NCI-H2196 (cell line): ENCODE measurements around the gene CHST7.
"Not testable (repeated sequence)": the region's sequence is repeated elsewhere in the genome, so short reads cannot be mapped to it uniquely, and the experiment has no call there.

Source experiments
- DNase-seq: peaks from one replicate; lab custom pipeline; 2025; ENCODE audit not compliant: unreplicated experiment; lab: John Stamatoyannopoulos, UW

The CHST7 gene, protein sequence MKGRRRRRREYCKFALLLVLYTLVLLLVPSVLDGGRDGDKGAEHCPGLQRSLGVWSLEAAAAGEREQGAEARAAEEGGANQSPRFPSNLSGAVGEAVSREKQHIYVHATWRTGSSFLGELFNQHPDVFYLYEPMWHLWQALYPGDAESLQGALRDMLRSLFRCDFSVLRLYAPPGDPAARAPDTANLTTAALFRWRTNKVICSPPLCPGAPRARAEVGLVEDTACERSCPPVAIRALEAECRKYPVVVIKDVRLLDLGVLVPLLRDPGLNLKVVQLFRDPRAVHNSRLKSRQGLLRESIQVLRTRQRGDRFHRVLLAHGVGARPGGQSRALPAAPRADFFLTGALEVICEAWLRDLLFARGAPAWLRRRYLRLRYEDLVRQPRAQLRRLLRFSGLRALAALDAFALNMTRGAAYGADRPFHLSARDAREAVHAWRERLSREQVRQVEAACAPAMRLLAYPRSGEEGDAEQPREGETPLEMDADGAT

DNA sequence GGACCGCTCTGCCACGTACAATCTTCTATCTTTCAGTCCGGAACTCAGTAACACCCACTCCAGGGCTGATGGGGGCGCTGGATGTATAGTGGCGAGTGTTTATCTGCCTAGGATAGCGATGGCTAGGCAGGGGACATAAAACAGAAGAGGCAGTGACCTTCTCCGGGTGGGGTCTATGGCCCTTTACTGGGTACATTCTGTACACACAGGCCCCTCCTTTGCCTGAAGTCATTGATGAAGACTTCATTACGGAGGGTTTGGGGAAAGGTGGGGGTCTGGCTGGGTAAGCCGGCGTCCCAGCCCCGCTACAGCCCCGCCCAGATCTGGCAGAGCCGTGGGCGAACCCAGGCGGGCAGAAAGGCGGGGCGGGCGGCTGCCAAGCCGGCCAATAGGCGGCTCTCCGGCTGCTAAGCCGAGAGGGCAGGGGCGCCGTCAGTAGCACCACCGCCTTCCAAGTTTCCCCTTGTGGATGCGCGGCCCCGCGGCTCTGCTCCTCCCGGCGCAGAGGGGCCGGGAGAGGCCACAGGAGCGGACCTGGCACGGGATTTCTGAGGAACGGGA lies at the start of gene CHST7:
TSS of gene CHST7 (plus strand) at position 435 of the 561 bp plus-strand sequence. CDS start 167 bp downstream, outside the sequence.
- DNase-seq: peak; percentile 44

DNA sequence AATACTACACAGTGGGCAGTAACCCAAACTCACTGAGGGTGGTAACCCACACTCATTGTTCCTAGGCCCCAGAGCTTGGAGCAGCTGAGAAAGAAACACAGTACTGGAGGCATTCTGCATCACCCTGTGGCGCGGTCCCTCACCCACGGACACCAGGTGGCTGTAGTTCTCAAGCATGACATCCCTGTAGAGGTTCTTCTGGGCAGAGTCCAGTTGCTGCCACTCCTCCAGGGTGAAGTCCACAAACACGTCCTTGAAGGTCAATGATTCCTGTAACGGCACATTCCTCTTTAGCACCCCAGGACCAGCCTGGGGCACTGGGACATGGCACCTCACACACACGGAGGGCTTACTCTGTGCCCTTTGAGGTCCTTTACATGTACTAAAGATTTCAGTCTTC lies 44.9 kb upstream of the CHST7 start:
- not testable (repeated sequence) for DNase-seq

DNA sequence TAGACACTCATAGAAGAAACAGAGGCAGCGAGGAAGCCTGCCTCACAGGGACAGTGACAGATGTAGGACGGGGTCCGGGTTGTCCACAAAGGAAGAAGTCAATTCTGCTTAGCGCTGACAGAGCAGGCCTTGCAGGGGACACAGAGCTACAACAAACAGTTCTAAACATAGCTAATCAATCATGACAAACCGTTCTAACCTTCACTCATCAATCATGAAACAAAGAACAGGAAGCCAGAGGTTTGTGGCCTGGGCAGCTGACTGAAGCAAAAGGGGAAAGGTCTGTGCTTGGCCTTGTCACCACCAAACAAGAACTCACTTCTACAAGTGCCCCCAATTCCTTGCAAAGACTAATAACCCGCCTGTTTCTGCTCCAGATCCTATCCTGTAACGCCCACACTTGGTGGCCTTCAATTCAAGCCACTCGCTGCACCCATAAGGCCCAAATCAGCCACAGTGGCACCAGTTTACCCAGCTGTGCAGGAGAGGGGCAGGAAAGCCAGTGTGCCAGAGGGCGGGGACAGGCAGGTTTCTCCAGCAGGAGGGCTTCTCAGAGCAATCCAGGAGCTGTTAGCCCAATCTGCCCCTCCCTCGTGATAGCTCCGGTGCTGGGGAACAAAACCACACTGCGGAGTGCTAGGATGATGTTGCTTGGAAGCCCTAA lies 43.7 kb upstream of the CHST7 start:
- not testable (repeated sequence) for DNase-seq

DNA sequence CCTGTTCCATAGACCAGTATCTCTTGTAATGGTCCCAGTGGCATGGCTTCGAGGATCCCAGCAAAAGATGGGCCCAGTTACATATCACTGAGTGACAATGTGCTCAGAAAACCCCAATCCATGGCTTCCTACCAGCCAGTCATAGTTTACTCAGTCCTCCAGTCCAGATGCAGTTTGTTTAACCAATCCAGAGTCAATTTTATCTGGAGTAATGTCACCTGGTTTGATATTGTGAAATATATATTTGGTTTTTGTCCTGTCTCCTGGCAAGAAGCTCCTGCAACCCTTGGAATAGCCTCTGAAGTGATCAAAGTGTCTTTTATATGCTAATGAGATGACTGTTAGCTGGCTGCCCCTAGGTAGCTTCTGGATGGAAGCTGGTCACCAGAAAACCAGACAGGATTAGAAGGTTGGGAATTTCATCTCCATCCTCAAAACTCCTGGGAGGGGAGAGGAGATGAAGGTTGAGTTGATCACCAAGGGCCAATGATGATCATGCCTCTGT lies 43.1 kb upstream of the CHST7 start:
- not testable (repeated sequence) for DNase-seq

DNA sequence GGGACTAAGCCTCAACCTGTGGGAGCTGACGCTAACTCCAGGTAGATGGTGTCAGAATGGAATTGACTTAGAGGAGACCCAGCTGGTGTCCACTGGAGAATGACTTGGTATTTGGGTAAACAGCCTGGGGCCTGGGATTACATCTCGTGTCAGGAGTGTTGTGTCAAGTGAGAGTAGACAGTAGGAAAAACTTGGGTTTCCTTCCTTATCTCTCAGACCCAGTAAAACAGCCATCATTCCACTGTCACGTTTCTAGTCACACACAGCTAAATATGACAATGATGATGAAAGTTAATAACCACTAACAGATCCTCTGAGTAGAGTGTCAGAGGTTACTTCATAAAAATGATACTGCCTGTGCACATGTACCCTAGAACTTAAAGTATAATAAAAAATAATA lies 42.1 kb upstream of the CHST7 start:
- no peak for DNase-seq

DNA sequence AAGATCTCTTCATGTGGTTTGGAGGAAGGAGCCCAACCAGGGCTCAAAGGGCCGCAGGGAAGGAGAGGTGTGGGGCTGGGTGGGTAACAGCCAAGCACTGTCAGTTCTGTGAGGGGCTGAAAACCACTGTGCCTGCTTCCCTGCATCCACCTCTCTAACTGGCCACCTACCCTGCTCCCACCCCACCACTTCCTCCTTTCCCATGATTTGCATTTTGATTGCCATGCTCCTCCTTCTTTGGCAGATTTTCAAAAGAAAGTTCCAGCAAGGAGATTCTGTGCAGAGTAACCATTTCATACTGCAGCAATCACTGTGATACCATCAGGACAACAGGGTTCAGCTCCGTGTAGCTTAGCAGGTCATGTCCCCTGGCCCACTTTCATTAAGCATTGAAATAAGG lies 30.1 kb upstream of the CHST7 start:
- no peak for DNase-seq

DNA sequence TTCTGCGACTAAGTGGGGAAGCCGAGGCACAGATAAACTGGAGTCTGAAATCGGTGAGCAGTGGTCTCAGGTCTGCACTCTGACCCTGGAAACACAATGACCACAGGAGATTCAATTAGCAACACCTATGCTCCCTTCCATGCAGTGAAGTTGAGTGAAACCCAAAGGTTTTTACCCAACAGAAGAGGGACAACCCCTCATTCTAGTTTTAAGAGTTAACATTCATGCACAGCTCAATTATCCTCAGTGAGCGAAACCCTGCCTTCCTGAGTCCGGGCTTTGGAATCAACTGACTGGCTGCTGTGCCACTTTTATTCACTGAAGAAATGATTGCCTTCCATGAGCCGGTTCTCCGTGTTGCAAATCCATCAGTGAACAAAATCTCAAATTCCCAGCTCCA lies 29.0 kb upstream of the CHST7 start:
- not testable (repeated sequence) for DNase-seq

DNA sequence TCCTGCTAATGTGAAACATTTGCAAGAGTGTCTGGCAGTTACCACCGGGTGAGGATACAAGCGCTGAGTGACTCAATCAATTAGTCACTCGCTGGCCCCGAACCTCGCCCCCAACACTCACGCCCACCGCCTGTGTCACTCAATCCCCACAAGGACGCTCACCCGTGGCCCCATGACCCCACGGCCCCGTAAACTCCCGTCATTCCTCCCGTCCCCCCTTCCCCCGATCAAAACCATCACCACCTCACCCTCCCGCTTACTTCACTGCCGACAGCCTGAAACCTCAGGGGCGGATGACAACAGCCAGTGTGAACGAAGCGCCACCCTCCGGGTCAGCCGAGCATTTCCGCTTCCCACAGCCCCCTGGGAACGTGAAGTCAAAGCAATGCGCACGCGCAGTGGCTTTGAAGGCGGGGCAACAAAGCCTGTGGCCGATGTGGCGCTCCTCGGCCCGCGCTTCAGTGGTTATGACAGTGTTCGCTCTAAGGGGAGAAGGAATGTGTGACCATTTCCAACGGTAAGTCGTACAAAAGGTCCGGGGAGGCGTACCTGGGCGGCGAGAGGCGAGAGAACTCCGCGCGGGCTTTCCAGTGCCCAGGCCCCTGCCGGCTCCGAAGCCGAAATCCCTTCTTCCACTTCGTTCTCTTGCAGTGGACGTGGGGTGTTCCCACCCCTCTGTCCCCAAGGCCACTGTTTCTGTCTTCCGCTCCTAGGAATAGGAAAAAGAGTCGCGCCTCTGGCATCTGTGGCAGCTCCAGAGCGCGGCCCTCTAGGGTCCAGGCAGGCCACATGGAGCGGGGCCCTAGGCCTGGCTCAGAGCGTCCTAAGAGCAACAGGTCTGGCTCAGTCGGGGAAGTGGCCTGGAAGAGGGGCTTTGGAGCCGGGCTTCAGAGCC lies 28.2 kb upstream of the CHST7 start, which contains the start of gene ZNF674:
TSS of gene ZNF674 (minus strand) at position 311 of the 895 bp plus-strand sequence. CDS start 3,334 bp downstream, outside the sequence.
- peak; percentile 89 for DNase-seq

DNA sequence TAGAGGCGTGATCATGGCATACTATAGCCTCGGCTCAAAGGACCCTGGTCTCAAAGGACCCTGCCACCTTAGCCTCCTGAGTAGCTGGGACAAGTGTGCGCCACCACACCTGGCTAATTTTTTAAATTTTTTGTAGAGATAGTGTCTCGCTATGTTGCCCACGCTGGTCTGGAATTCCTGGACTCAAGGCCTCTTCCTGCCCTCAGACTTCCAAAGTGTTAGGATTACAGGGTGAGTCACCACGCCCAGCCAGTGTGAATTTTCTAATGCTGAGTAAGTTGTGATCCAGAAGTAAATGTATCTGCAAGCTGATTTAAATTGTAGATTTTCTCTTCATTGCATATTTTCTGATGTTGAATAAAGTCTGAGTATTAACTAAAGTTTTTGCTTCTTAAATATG lies 25.7 kb upstream of the CHST7 start:
- no peak for DNase-seq

DNA sequence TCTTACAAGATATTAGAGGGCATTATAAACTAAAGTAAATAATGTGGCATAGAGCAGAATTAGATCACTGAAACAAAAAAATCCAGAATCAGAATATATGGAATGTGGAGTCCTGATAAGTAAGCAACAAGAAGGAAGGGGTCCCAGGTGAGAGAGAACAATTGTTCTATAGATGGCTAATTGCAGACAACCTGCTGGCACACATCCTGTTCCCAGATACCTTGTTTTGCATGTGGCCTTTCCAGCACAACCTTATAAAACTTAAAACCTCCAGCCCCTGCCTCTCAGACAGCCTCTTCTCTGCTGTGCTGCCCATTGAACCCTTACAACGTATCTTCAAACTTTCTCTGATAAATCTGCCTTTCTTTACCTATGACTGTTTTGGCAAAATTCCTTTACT lies 23.7 kb upstream of the CHST7 start:
- DNase-seq: no peak

DNA sequence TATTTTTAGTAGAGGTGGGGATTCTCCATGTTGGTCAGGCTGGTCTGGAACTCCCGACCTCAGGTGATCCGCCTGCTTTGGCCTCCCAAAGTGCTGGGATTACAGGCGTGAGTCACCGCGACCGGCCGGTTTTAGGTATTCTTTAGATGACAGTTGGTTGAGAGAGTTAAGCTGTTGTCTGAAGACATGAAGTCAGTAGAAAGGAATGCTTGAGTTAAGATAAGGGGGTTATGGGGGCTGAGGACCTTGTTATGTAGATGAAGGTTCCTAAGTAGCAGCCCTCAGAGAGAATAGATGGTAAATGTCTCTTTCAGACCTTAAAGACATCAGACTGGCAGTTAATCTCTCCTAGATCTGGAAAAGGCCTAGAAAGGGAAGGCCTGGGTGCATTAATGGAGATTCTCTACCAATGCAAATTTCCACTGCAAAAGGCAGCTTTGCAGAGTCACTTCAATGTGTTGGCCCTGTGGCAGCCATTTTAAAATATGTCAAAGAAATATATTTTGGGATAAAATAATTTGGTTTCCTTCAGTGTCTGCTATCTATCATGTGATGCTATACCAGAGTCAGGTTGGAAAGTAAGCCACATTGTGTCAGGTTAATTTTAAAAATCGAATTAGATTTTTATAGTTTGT lies 22.0 kb upstream of the CHST7 start:
- DNase-seq: no peak

DNA sequence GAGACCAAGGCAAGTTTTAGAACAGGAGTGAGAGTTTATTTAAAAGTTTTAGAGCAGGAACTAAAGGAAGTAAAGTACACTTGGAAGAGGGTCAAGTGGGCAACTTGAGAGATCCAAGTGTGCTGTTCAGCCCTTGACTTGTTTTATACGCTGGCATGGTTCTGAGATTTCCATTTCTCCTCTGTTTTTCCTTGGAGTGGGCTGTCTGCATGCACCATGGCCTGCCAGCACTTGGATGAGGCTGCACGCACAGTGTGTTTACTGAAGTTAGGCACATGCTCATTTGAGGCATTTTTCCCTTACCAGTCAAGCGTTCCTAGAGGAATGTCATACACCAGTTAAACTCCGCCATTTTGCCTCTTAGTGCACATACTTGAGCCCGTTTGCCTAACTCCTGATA lies 19.6 kb upstream of the CHST7 start:
- no peak for DNase-seq

DNA sequence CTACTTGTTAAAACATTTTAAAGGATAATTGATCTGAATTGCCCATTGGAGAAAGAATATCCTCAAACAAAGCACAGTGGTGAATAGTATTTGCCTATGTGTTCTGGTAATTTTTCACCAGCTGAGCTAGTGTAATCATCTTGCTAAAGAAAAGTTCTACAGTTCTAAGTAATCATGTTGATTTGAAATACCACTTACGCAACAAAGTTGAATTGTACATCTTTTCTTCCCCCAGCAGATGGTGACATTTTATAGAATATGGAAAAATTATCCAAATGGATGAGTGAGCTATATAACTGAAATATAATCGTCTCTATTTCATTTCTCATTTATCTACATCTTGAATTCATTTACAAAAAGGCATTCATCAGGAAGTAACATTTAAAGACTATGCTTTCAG lies 18.6 kb upstream of the CHST7 start:
- peak; percentile 1 for DNase-seq

DNA sequence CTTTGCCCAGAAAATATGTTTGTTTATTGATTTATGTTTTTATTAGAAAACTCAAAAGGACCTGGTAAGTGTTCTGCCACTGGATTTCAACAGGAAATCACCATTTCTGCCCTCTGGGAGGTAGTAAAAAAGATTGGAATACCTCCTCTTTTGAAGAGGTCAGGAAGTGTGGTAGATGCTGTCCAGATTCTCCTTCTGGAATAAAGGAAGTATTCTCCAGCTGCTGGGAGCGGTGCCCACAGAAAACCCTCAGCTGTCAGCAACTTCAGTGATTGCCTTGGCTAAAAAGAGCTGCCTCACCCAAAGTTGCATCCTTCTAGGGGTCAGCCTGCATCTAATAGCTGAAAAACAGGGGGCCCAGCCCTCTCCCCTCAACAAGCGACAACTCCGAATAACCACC lies 14.5 kb upstream of the CHST7 start:
- no peak for DNase-seq

DNA sequence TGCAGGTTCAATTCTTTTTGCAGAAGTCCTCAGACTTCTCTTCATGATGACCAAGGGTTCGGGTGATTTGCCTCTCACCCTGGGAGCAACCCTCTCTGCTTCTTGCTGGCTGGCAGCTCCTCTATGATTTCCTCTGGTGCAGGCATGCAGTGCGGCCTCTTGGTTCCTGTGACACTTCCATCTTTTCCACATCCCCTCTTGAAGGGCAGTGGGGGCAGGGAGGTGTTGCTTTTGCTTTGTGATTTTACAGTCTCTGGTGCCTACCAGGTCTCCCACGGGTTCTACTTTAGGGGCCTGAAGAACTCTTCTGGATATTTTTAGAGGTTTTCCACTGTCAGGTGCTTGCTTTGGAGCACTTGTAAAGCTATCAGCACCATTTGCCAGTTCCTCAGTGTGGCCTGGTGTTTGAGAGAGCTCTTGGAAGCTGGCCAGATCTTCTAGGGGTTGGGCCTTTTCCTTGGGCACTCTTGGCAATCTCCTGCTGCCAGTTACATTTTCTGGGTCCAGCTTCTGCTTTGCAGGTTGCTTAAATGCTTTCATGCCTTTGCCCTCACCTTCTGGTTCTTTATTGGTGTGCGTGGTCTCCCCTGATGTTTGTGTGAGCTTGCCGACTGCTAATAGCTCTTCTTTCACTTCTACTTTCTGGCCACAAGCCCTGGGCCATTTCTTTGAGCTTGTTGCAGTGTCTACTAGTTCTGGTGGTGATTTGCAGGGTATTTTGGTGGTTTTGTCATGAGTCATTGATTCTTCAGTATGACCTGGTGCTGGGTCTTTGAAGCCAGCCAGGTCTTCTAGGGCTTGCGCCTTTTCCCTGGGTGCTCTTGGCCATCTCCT lies 11.5 kb upstream of the CHST7 start:
- DNase-seq: no peak

DNA sequence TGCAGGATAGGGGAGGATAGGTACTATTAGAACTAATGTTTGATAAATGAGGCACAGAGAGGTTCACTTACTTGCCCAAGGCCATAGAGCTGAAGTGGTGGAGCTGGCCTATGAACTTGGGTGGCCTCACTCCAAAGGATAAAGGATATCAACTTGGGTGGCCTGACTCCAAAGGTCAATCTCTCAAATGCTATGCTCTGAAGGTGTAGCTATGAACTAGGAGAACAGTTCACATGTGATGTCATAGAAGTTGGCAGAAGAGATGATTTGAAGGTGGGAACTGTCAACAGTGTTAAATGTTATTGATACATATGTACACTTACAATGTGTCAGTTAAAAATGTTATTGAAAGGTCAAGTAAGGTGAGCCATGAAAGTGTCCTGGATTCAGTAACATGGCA lies 6.2 kb upstream of the CHST7 start:
- no peak for DNase-seq

DNA sequence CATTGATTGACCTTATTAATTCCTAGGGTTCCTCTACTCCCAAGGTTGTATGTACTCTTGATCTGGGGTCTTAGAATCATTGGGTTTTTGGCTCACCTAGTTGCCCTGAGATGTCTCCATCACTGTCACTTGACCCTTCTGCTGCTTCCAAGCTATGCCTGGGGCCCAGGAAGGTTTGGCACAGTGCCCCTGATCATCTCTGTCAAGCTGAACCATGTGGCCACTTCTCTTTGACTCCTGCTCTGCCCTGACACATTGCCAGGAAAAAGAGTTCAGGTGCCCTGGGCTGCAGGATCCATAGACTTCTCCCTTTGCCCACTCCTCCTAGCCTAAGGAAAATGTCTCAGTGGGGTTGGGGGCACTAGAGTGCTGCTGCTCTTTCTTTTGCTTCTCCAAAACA lies 3.9 kb upstream of the CHST7 start:
- DNase-seq: peak; percentile 18

DNA sequence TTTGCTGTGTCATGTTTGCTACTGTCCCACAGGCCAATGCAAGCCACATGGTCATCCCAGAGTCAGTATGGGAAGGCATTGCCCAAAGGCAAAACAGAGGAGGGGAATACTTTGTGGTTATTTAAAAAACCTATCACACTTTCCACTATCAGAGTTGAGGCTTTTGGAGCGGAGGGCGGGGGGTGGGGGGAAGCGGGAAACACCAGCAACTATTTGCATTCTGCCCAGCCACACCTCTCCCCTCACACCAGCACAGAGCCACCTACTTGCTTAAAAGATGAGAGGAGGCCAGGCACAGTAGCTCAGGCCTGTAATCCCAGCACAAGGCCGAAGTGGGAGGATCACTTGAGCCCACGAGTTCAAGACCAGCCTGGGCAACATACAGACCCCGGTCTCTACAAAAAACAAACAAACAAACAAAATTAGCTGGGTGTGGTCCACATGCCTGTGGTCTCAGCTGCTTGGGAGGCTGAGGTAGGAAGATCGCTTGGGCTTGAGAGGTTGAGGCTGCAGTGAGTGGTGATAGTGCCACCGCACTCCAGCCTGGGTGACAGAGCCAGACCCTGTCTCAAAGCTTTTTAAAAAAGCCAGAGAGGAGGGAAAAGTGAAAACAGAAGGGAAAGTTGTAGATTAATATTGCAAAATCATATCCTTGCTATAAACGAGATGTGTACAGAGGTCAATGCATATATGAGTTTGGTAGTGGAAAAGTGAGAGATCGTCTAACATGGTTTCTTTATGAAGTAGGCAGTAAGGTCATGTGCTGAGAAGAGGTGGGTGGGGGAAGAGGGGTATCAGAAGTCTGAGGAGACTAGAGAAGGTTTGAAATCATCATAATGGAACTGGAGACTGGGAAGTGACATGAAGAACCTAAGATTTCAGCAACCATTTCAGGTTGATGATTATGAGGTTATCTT lies 1.9 kb upstream of the CHST7 start:
- DNase-seq: no peak
